Body of pancreas (tissue), 4 donors: ENCODE data around the gene APMAP.

Source experiments
- CTCF ChIP-seq, 7 experiments: fragments of 450-650 bp in 4 of 7; fragments of 200-600 bp in 3 of 7; sonication (generic) in 3 of 7; IDR thresholded peaks; one replicate each; pipeline ENCODE4 v1.5.1; 2016 to 2019; ENCODE audit warnings: antibody characterized with exemption in 7 of 7
- POLR2A ChIP-seq, 3 donors: fragments of 450-650 bp; IDR thresholded peaks; one replicate each; pipeline ENCODE4 v1.6.1; 2016; ENCODE audit warnings: antibody characterized with exemption in 3 of 3, mild to moderate bottlenecking in 2 of 3

- TF ChIP-seq POLR2A (IDR thresholded peaks at IDR 0.05), result peak in 1 of 3 donors; percentile 19
- TF ChIP-seq CTCF (IDR thresholded peaks at IDR 0.05), result peak in 2 of 7 experiments; percentile 4
These were observed 47.3 kb upstream of the APMAP start for GRCh38 chr20:25039697-25040437.
